ENCODE measurements around the gene GJC3.

The GJC3 gene

GRCh38 chr7:99947608-99948007, 18.2 kb upstream of the GJC3 start:
- no peaks in the 10 kb centered on the region for H4K20me1 ChIP-seq (ENCODE audit: insufficient read depth, low read length)
- no peak overlapping the region for H3K4me2 ChIP-seq (ENCODE audit: low read depth, low read length)
- no peak overlapping the region for H3K9ac ChIP-seq (ENCODE audit: low read length)
- no peak overlapping the region for H3K4me3 ChIP-seq (ENCODE audit: low read length)
- TF ChIP-seq EZH2phosphoT487 (IDR thresholded peaks at IDR 0.05; ENCODE audit: low read length) (no peak), EZH2 (optimal IDR thresholded peaks at IDR 0.05; ENCODE audit: low read depth, low read length) (no peak)
- TF ChIP-seq, protein P1, sequence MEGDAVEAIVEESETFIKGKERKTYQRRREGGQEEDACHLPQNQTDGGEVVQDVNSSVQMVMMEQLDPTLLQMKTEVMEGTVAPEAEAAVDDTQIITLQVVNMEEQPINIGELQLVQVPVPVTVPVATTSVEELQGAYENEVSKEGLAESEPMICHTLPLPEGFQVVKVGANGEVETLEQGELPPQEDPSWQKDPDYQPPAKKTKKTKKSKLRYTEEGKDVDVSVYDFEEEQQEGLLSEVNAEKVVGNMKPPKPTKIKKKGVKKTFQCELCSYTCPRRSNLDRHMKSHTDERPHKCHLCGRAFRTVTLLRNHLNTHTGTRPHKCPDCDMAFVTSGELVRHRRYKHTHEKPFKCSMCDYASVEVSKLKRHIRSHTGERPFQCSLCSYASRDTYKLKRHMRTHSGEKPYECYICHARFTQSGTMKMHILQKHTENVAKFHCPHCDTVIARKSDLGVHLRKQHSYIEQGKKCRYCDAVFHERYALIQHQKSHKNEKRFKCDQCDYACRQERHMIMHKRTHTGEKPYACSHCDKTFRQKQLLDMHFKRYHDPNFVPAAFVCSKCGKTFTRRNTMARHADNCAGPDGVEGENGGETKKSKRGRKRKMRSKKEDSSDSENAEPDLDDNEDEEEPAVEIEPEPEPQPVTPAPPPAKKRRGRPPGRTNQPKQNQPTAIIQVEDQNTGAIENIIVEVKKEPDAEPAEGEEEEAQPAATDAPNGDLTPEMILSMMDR (IDR thresholded peaks at IDR 0.05; ENCODE audit: low read length): no peak
- H2AFZ ChIP-seq (ENCODE audit: low read length): no peak overlapping the region
- H3K4me1 ChIP-seq (ENCODE audit: low read length): peaks cover 3% of the 10 kb centered on the region; the same call in 1 of the 2 replicates
- no peaks in the 10 kb centered on the region for H3K9me2 ChIP-seq (replicated peaks; ENCODE audit: insufficient read depth, low read length)
- no peaks in the 10 kb centered on the region for H3K36me3 ChIP-seq (replicated peaks; ENCODE audit: insufficient read depth, low read length)
- H3K9me3 ChIP-seq (replicated peaks; ENCODE audit: insufficient read depth, low read length): no peaks in the 10 kb centered on the region
- no peak overlapping the region for H3K27ac ChIP-seq (ENCODE audit: low read length)
- H3K79me2 ChIP-seq (ENCODE audit: low read length): no peaks in the 10 kb centered on the region
- no peak for DNase-seq
- H3K27me3 ChIP-seq (replicated peaks; ENCODE audit: insufficient read depth, low read length): no peaks in the 10 kb centered on the region; the same call in 1 of the 2 replicates
- no peaks in the 10 kb centered on the region for H3F3A ChIP-seq (ENCODE audit: insufficient read depth, low read length)

DNA sequence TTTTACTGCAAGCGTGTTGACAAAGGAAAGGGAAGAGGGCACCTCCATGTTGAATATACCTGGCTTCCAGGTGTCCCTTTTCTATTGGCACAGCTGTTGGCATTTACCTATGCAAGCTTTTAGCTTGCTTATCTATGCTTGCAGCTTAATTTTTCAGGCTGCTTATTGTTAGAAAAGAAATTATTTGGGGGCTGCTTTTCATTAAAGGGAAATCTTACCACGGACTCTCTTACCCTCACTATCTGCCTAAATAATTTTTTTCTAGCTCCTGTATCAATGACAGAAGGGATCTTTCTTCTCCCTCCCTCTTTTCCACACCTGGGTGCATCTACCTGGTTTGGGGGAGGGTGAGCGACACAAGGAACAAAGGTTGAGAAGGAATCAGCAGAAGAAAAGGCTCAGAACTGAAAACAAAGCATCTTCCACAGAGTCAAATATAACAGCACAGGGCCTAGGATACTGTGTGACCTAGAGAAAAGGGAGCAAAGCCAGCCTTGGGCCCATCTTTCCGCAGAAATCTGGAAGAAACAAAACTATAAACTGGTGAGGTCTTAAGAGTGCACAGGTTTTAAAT, 15.2 kb upstream of the GJC3 start:
- Histone ChIP-seq H3K4me3 (ENCODE audit: low read length) (no peak overlapping the region), H3K9me2 (replicated peaks; ENCODE audit: insufficient read depth, low read length) (no peaks in the 10 kb centered on the region), H3K9ac (ENCODE audit: low read length) (no peak overlapping the region), H3F3A (ENCODE audit: insufficient read depth, low read length) (no peaks in the 10 kb centered on the region), H3K4me1 (ENCODE audit: low read length) (peaks cover 3% of the 10 kb centered on the region; the same call in 1 of the 2 replicates), H3K9me3 (replicated peaks; ENCODE audit: insufficient read depth, low read length) (no peaks in the 10 kb centered on the region), H3K27me3 (replicated peaks; ENCODE audit: insufficient read depth, low read length) (peaks cover under 1% of the 10 kb centered on the region; the same call in 1 of the 2 replicates), H3K36me3 (replicated peaks; ENCODE audit: insufficient read depth, low read length) (no peaks in the 10 kb centered on the region), H3K4me2 (ENCODE audit: low read depth, low read length) (peak overlapping the region; percentile 60; the same call in 1 of the 2 replicates), H4K20me1 (ENCODE audit: insufficient read depth, low read length) (no peaks in the 10 kb centered on the region), H3K79me2 (ENCODE audit: low read length) (no peaks in the 10 kb centered on the region), H2AFZ (ENCODE audit: low read length) (peak overlapping the region; percentile 88), H3K27ac (ENCODE audit: low read length) (no peak overlapping the region)
- TF ChIP-seq EZH2 (optimal IDR thresholded peaks at IDR 0.05; ENCODE audit: low read depth, low read length): no peak
- DNase-seq: no peak

DNA sequence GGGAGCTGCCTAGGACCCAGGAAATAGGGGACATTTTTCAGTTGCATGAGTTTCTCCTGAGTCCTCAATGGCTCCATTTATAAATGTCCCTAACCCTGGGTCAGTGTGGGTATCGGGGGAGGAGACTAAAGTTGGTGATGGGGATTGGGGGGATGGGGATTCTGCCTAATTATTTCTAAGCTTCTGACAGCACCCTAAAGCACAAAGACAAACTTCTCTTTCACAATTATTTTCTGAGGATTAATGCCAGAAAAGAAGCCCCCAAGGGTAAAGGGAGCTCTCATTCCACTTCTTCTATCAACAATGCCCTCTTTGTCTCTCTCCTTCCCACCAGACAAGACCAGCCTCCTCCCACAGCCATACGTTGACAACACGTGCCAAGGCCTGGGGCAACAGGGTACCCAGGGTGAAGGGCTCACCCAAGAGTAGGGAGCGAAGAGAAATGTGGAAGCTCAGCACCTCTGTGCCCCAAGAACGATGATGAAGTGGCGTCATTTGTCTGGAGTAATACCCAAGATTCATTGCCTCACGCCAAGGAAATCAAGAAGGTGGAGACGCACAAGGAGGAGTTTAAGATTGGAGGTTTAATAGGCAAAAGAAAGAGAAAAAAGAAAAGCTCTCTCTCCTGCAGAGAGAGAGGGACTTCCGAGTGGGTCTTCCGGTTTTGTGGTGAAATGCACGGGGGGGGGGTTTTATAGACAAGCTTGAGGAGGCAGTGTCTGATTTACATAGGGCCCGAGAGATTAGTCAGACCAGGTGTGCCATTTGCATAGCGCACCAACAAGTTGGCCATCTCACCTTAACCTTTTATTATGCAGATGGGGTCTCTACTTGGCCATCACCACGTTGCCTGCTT, 14.4 kb upstream of the GJC3 start:
- Histone ChIP-seq H3K9me2 (replicated peaks; ENCODE audit: insufficient read depth, low read length) (no peaks in the 10 kb centered on the region), H2AFZ (ENCODE audit: low read length) (peak overlapping the region; percentile 88), H3K27ac (ENCODE audit: low read length) (no peak overlapping the region), H3K27me3 (replicated peaks; ENCODE audit: insufficient read depth, low read length) (peaks cover 6% of the 10 kb centered on the region; the same call in 1 of the 2 replicates), H3K9ac (ENCODE audit: low read length) (no peak overlapping the region), H3K79me2 (ENCODE audit: low read length) (no peaks in the 10 kb centered on the region), H3K4me3 (ENCODE audit: low read length) (peak overlapping the region; percentile 34; the same call in 1 of the 2 replicates), H3K4me1 (ENCODE audit: low read length) (peaks cover 3% of the 10 kb centered on the region; the same call in 1 of the 2 replicates), H3F3A (ENCODE audit: insufficient read depth, low read length) (no peaks in the 10 kb centered on the region), H3K9me3 (replicated peaks; ENCODE audit: insufficient read depth, low read length) (no peaks in the 10 kb centered on the region), H4K20me1 (ENCODE audit: insufficient read depth, low read length) (no peaks in the 10 kb centered on the region), H3K4me2 (ENCODE audit: low read depth, low read length) (peak overlapping the region; percentile 60; the same call in 1 of the 2 replicates), H3K36me3 (replicated peaks; ENCODE audit: insufficient read depth, low read length) (no peaks in the 10 kb centered on the region)
- TF ChIP-seq, protein P1 (IDR thresholded peaks at IDR 0.05; ENCODE audit: low read length): no peak
- TF ChIP-seq EZH2phosphoT487 (IDR thresholded peaks at IDR 0.05; ENCODE audit: low read length) (no peak), EZH2 (optimal IDR thresholded peaks at IDR 0.05; ENCODE audit: low read depth, low read length) (no peak)
- DNase-seq: peak; percentile 38
